Mesodermal cell (in vitro differentiated cells): ENCODE results near the gene CDK10.

ENCODE experiments used
- H3K27ac ChIP-seq: 2 replicates; pipeline ENCODE4 v1.7.0; 2013; ENCODE audit warnings: mild to moderate bottlenecking, low read depth, low read length, moderate library complexity; ENCODE audit not compliant: severe bottlenecking
- H3K36me3 ChIP-seq: 2 replicates; pipeline ENCODE4 v1.7.1; 2013; ENCODE audit warnings: mild to moderate bottlenecking, low read length, moderate library complexity; ENCODE audit not compliant: control insufficient read depth, insufficient read depth
- H3K4me1 ChIP-seq: one replicate; pipeline ENCODE4 v1.7.1; 2013; ENCODE audit warnings: mild to moderate bottlenecking, low read length; ENCODE audit not compliant: insufficient read depth, control insufficient read depth, poor library complexity, severe bottlenecking
- H3K4me3 ChIP-seq: 2 replicates; pipeline ENCODE4 v1.7.0; 2013; ENCODE audit warnings: low read length, control low read depth, mild to moderate bottlenecking; ENCODE audit not compliant: insufficient read depth, poor library complexity, severe bottlenecking; ENCODE audit errors: extremely low read depth
- H3K9me3 ChIP-seq: 2 replicates; pipeline ENCODE4 v1.7.1; 2013; ENCODE audit warnings: mild to moderate bottlenecking, low read length, moderate library complexity; ENCODE audit not compliant: control insufficient read depth
- WGBS, 2 experiments: methylation state at CpG; one replicate each; pipeline ENCODE4 v1.1.5; 2013; ENCODE audit warnings: missing lambda C conversion rate in 2 of 2; ENCODE audit not compliant: insufficient coverage in 2 of 2; 5-methylcytosine and 5-hydroxymethylcytosine counted together

CDK10 gene

DNA sequence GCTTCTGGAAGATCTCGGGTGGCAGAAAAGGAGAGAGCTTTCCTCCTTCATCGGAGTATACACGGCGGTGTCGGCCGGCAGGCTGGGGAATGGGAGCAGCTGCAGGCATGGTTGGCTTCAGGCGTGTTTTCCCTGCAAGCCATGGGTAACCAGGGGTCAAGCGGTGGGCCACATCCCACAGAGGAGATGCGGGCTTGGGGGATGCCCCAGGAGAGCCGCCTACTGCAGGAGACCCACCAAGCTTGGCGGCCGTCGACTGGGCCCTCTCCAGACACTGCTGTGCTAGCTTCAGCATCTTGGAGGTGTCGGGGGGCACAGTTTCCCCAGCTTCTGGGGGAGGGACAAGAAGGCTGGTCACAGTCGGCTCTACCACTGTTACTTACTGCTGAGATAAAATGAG is 30.0 kb downstream of the CDK10 start:
- WGBS, 2 experiments: 93 to 94% methylated on average over 9 to 14 of the region's 15 CpGs
- H3K36me3 ChIP-seq: no peaks in the 10 kb centered on the region
- H3K4me1 ChIP-seq: peaks cover 6% of the 10 kb centered on the region
- H3K9me3 ChIP-seq: no peaks in the 10 kb centered on the region
- no peak overlapping the region for H3K4me3 ChIP-seq
- H3K27ac ChIP-seq: no peak overlapping the region

DNA sequence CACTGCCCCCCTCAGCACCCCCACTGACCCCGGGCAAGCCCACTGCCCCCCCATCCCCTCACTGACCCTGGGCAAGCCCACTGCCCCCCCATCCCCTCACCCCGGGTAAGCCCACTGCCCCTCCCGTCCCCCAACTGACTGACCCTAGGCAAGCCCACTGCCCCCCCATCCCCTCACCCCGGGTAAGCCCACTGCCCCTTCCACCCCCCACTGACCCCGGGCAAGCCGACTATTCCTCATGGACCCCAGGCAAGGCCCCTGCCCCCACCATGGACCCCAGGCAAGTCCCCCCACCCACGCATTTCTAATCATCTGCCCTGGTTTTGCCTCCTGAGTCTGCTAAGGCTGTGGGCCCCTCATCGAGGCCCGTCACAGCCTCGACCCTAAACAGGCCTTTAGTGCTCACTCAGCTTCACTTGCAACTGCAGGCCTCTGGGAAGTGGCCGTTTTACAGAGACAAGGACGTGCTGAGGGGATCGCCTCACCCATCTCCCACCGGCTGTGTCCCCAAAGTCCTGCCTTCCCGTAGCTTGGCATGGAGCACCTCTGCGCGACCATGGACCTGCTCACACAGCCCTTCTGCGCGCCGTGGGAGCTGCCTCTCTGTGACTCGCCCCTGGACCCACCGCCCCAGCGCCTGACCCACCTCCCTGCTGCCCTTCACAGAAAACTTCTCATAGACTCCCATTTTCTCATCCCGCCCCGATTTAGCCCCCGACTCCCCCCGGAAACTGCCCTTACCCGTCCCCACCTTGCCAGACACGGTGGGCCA is 30.6 kb downstream of the CDK10 start:
- Histone ChIP-seq H3K4me1 (peaks cover 6% of the 10 kb centered on the region), H3K36me3 (no peaks in the 10 kb centered on the region), H3K9me3 (no peaks in the 10 kb centered on the region), H3K27ac (no peak overlapping the region), H3K4me3 (no peak overlapping the region)
- 92 to 95% methylated on average over 22 to 23 of the region's 29 CpGs for WGBS, 2 experiments

DNA sequence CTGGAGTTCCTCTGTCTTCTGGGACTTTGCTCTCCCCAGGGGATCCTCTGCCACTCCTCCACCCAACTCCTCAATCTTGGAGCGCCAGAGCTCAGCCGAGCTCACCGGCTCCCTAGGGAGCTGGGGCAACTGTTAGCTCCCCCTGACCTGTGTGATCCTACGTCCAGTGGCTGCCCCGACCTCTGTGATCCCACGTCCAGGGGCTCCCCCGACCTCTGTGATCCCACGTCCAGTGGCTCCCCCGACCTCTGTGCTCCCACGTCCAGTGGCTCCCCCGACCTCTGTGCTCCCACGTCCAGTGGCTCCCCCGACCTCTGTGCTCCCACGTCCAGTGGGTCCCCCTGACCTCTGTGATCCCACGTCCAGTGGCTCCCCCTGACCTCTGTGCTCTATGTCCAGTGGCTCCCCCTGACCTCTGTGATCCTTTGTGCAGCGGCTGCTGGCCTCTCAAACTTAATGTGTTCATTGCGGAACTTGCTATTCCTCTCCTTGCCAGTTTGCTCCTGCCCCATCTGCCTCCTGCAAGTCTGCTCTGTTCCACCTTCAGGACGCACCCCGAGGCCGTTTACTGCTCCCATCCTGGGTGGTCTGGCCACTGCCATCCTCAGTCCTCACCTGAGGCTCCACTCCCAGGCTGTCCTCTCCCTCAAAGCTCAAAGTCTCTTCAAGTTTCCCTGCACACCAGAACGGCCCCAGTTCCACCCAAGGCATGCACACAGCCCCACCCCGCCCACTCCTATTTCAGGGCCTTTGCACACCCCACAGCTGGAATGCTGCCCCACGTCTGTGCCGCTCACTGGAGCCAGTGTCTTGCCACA is 31.4 kb downstream of the CDK10 start:
- H3K36me3 ChIP-seq: peaks cover 4% of the 10 kb centered on the region
- peaks cover 9% of the 10 kb centered on the region for H3K4me1 ChIP-seq
- 94 to 95% methylated on average over 18 to 24 of the region's 24 CpGs for WGBS, 2 experiments
- no peak overlapping the region for H3K27ac ChIP-seq
- no peak overlapping the region for H3K4me3 ChIP-seq
- no peaks in the 10 kb centered on the region for H3K9me3 ChIP-seq

DNA sequence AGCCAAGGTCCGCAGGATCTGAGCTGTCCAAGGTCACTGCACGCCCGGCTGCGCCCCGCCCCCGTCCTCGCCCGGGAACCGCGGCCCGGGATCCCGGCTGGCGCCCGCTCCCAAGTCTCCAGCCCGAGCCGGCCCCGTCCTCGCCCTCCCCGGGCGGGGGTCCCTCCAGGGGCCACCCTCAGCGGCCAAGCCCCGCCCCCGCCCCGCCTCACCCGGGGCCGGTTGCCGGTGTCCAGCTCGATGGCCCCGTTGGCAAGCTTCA is 34.0 kb downstream of the CDK10 start:
- H3K36me3 ChIP-seq: peaks cover 28% of the 10 kb centered on the region
- peak overlapping the region; percentile 69 for H3K4me3 ChIP-seq
- 0% methylated on average over 15 to 26 of the region's 29 CpGs for WGBS, 2 experiments
- peak overlapping the region; percentile 78 for H3K27ac ChIP-seq
- H3K4me1 ChIP-seq: peaks cover 14% of the 10 kb centered on the region
- H3K9me3 ChIP-seq: no peaks in the 10 kb centered on the region

DNA sequence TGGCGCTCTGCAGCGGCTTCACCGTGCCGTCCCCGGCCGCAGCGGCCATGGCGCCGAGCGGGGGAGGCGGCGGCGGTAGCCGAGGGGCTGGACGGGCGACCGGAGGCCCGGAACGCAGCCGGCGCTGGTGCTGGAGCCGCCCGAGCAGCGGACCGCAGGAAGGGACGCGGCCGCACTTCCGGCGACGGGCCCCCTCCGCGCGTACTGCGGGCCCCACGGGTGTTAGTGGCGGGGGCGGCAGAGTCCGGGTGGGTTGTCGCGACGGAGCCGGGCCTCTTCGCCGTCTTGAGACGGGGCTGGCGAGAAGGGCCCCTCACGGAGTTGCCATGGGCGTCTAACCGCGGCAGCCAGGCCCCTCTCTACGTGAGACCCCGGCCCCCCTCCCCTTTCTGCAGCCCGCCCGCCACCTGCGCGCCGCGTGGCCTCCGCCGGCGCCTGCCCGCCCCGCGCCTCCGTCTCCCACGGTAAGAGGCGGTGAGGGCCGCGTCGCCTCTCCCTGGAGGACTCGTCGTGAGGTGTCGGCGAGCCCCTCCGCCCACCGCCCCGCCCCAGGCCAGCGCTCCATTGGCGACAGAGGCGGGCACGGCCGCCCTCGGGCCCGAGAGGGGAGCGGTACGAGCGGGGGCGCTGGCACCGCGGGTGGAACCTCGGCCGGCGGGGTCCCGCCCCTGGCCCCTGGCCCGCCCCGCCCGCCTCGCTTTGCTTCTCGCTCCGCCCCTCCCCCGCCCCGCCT is 34.5 kb downstream of the CDK10 start, which contains the start of the genes VPS9D1 and ZNF276:
TSS of gene VPS9D1 (minus strand) at position 86 of the 733 bp plus-strand sequence. CDS start at position 49, 37 bp downstream.
TSS of gene ZNF276 (plus strand) at position 725 of the 733 bp plus-strand sequence. CDS start 104 bp downstream, outside the sequence.
- H3K9me3 ChIP-seq: no peaks in the 10 kb centered on the region
- peak within 1 kb of the TSS; percentile 69 for H3K4me3 ChIP-seq
- H3K27ac ChIP-seq: peak within 1 kb of the TSS; percentile 78
- peaks cover 14% of the 10 kb centered on the region for H3K4me1 ChIP-seq
- peaks cover 33% of the 10 kb centered on the region for H3K36me3 ChIP-seq
- WGBS, 2 experiments: 0 to 1% methylated on average over 67 to 77 of the region's 103 CpGs

DNA sequence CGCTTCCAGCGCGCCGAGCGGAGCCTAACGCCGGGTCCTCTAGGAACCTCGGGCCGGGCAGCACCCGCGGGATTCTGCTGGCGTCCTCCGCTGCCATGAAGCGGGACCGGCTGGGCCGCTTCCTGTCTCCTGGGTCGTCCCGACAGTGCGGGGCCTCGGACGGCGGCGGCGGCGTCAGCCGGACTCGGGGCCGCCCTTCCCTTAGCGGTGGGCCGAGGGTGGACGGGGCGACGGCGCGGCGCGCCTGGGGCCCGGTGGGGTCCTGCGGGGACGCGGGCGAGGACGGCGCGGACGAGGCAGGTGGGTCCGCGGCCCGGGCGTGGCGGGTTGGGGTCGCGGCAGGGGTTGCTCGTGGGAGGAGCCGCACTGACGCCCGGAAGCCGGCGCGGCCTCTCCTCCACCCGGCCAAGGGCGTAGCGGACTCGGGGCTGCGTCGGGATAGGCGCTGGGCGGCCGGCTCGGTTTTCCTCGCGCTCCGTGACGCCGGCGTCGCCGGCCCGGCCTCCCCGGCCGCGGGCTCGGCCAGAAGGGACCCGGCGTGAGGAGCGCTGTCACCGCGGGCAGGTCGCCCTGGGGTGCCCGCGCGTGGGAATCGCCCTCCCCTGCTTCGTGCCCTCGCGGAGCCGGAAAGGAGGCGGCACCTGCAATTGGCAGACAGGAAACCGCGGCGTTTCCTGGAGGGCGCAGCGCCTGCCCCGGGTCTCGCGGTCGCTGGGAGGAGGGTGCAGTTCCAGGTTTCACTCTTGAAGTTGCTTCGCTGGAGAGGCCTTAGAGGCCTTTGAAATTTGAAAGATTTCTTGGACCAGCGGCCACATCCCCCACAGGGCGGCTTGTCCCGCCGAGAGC is 35.3 kb downstream of the CDK10 start:
- peaks cover 38% of the 10 kb centered on the region for H3K36me3 ChIP-seq
- no peaks in the 10 kb centered on the region for H3K9me3 ChIP-seq
- peak overlapping the region; percentile 69 for H3K4me3 ChIP-seq
- WGBS, 2 experiments: 0 to 1% methylated on average over 82 to 100 of the region's 112 CpGs
- H3K4me1 ChIP-seq: peaks cover 14% of the 10 kb centered on the region
- H3K27ac ChIP-seq: peak overlapping the region; percentile 78

DNA sequence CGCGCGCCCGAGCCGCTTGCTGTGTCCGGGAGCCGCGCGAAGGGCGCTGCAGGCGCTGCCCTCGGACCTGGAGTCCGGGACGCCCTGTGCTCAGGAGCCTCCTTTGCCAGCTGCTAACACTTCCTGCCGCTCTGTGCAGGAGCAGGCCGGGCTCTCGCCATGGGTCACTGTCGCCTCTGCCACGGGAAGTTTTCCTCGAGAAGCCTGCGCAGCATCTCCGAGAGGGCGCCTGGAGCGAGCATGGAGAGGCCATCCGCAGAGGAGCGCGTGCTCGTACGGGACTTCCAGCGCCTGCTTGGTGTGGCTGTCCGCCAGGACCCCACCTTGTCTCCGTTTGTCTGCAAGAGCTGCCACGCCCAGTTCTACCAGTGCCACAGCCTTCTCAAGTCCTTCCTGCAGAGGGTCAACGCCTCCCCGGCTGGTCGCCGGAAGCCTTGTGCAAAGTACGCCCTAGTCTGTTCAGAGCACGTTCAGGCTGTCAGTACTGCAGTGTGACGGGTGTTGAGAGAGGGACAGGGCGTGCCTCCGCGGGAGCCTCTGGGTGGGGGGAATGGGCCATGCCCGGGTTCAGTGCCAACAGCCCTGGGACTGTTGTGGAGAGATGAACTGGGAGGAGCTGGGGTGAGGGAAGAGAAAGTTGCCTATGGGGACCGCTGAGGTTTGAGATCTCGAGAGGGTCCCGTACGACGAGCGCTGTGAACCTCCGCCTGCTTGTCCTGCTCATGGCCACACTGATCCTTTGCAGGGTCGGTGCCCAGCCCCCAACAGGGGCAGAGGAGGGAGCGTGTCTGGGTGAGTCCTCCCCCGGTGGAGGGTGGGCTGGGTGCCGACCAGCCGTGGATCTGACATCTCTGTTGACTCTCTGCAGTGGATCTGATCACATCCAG is 36.1 kb downstream of the CDK10 start:
- Histone ChIP-seq H3K27ac (no peak overlapping the region), H3K9me3 (no peaks in the 10 kb centered on the region), H3K4me3 (peak overlapping the region; percentile 69), H3K4me1 (peaks cover 14% of the 10 kb centered on the region), H3K36me3 (peaks cover 46% of the 10 kb centered on the region)
- WGBS, 2 experiments: 53 to 54% methylated on average over 52 to 56 of the region's 56 CpGs

DNA sequence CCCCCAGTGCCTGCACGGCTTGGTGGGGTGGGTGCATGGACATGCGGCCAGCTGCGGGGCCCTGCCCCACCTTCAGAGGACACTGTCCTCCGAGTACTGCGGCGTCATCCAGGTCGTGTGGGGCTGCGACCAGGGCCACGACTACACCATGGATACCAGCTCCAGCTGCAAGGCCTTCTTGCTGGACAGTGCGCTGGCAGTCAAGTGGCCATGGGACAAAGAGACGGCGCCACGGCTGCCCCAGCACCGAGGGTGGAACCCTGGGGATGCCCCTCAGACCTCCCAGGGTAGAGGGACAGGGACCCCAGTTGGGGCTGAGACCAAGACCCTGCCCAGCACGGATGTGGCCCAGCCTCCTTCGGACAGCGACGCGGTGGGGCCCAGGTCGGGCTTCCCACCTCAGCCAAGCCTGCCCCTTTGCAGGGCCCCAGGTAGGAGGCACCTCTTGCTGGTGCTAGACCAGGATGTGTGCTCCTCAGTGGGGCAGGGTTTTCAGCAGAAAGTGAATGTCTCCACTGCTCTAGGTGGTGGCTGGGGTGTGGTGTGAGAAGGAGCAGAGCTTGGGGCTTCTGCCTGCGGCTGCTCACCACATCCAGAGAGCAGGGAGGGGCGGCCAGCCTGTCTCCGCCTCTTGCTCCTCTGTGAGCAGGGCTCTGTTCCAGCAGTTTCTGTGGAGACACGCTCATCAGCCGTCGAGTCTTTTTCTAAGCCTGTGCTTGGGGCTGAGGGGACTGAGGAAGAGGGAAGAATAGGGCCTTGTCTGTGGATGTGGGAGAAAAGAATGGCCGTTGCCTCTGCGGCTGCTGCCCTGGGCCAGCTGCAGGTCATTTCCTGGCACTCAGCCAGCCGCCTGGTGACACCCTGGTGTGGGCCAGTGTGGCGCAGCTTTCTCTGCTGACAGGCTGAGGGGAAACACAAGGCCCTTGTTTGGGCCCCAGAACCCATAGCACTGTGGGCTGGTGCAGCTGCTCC is 37.1 kb downstream of the CDK10 start:
- Histone ChIP-seq H3K9me3 (no peaks in the 10 kb centered on the region), H3K4me3 (no peak overlapping the region), H3K36me3 (peaks cover 54% of the 10 kb centered on the region), H3K27ac (no peak overlapping the region), H3K4me1 (peaks cover 14% of the 10 kb centered on the region)
- WGBS, 2 experiments: 93 to 99% methylated on average over 25 to 27 of the region's 30 CpGs
